ENCODE measurements around the gene RBM42. TPM values are rescaled to one million over a fixed set of nuclear protein-coding genes. Genes with fewer than 3 reads are reported as not detected.
A peak's percentile ranks its signal among the peaks of the same experiment; 100 is the strongest.

RBM42 gene
- total RNA-seq, 2 donors from 2014 or later = 40.4 to 52.4 TPM

DNA sequence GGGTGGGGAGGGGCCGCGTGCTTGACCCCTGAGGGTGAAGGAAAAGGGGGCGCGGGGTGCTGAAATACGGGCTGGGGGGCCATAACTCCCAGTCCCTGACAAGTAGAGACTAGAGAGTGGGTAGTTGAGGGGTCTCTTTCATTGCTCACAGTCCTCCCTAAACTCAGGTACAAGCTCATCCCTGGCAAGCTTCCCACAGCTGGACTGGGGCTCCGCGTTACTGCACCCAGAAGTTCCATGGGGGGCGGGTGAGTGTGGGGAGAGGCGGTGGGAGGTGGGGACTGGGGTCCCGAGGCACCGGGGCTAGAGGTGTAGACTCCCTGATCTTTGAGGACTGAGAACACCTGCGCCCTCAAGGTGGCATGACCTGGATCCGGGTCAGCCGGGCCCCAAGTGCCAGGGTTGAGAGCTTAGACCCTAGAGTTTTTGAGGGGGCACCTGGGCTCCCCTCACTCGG is 14.0 kb downstream of the RBM42 start:
- DNase-seq (ENCODE audit: low spot score) = no peak
- TF ChIP-seq, protein P1, sequence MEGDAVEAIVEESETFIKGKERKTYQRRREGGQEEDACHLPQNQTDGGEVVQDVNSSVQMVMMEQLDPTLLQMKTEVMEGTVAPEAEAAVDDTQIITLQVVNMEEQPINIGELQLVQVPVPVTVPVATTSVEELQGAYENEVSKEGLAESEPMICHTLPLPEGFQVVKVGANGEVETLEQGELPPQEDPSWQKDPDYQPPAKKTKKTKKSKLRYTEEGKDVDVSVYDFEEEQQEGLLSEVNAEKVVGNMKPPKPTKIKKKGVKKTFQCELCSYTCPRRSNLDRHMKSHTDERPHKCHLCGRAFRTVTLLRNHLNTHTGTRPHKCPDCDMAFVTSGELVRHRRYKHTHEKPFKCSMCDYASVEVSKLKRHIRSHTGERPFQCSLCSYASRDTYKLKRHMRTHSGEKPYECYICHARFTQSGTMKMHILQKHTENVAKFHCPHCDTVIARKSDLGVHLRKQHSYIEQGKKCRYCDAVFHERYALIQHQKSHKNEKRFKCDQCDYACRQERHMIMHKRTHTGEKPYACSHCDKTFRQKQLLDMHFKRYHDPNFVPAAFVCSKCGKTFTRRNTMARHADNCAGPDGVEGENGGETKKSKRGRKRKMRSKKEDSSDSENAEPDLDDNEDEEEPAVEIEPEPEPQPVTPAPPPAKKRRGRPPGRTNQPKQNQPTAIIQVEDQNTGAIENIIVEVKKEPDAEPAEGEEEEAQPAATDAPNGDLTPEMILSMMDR (IDR thresholded peaks at IDR 0.05) = no peak
- peak overlapping the region; percentile 84 to 87 for H3K27ac ChIP-seq

DNA sequence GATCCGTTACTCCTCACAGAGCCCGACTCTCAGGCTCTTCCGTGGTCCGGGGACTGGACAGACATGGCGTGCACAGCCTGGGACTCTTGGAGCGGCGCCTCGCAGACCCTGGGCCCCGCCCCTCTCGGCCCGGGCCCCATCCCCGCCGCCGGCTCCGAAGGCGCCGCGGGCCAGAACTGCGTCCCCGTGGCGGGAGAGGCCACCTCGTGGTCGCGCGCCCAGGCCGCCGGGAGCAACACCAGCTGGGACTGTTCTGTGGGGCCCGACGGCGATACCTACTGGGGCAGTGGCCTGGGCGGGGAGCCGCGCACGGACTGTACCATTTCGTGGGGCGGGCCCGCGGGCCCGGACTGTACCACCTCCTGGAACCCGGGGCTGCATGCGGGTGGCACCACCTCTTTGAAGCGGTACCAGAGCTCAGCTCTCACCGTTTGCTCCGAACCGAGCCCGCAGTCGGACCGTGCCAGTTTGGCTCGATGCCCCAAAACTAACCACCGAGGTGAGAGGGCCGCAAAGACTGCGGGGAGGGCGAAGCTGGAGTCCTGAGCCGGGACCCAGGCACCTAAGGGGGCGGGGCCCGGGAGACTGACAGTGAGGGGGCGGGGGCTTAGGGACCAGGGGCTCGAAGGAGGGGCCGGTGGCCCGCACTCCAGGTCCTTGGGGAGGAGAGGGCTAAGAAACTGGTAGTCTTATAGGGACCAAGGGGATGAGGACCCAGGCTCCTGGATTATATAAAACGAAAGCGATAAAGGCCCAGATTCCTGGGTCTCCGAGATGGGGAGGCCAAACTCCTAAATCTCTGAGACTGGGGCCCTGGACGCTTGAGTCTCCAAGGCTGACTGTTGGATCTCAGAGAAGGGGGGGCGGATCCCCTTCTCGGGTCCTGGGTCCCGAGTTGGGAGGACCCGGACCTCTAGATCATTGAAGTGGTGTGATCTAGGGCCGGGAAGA is 14.7 kb downstream of the RBM42 start:
- Histone ChIP-seq H3K4me3 (peak overlapping the region; percentile 41 to 65), H3K4me1 (peaks cover 0 to 37% of the 10 kb centered on the region in 2 donors), H3K36me3 (no peaks in the 10 kb centered on the region), H3K27ac (peak overlapping the region; percentile 84 to 87), H3K9me3 (no peaks in the 10 kb centered on the region), H3K27me3 (no peaks in the 10 kb centered on the region)
- TF ChIP-seq, protein P1 (IDR thresholded peaks at IDR 0.05) = no peak
- peak; percentile 76 for DNase-seq (ENCODE audit: low spot score)

More for the DNA sequence above, 14.0 kb downstream of the RBM42 start:
- H3K4me1 ChIP-seq = peaks cover 0 to 37% of the 10 kb centered on the region in 2 donors
- H3K9me3 ChIP-seq = no peaks in the 10 kb centered on the region
- H3K36me3 ChIP-seq = peaks cover 6% of the 10 kb centered on the region
- H3K27me3 ChIP-seq = no peaks in the 10 kb centered on the region
- peak overlapping the region; percentile 41 to 65 for H3K4me3 ChIP-seq

DNA sequence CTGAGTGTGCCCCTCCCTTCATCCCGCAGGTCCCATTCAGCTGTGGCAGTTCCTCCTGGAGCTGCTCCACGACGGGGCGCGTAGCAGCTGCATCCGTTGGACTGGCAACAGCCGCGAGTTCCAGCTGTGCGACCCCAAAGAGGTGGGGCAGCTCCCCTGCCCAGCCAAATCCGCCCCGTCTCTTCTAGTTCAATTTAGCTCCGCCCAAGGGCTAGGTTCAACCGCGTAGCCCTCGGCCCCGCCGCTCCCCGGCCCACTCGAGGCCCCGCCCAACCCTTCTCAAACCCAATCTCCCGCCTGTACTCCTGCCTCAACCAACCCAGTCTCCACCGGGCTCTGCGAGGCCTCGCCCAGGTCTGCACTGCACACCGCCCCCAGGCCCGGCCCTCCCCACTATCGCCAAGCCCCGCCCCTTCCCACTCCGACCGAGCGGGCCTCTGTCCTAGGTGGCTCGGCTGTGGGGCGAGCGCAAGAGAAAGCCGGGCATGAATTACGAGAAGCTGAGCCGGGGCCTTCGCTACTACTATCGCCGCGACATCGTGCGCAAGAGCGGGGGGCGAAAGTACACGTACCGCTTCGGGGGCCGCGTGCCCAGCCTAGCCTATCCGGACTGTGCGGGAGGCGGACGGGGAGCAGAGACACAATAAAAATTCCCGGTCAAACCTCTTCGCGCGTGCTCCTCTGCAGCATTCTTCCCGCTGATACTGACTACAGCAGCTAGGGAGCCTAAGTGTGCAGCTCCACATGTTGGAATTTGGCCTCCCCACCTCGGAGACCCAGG is 15.6 kb downstream of the RBM42 start:
- Histone ChIP-seq H3K36me3 (no peaks in the 10 kb centered on the region), H3K4me1 (peaks cover 0 to 44% of the 10 kb centered on the region in 2 donors), H3K27ac (peak overlapping the region; percentile 84 to 87), H3K27me3 (no peaks in the 10 kb centered on the region), H3K4me3 (peak overlapping the region; percentile 41 to 65), H3K9me3 (no peaks in the 10 kb centered on the region)
- DNase-seq (ENCODE audit: low spot score) = peak; percentile 95
- TF ChIP-seq, protein P1 (IDR thresholded peaks at IDR 0.05) = no peak

DNA sequence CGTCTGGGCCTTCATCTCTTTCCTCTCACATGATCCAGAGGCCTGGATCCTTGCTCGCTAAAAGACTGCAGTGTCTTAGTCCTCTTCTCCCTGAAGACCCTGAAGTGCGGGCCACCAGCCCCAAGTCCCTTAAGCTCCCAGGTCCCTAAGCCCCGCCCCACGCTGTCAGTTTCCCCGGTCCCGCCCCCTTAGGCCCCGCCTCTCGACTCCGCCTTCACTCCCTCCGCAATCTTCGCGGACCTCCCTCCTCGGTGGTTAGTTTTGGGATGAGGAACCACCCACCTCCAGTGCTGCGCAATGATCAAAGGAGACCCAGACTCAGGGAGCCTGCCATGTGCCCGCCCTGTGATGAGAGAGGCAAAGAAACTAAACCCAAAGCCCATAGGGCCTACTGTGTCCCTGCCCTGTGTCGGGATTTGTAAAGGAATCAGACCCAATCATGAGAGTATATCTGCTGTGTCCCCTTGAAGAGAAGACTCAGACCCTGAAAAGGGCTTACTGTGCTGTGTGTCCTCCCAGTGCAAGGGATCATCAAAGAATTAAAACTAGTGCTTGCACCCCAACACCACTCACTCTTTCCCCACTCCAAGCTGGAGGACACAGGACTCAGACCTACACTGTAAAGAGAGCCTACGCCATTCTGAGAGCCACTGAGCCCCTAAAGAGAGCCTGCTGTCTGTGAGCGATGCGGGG is 16.3 kb downstream of the RBM42 start:
- H3K4me3 ChIP-seq = peak overlapping the region; percentile 41 to 65
- H3K27ac ChIP-seq = peak overlapping the region; percentile 84 to 87
- H3K36me3 ChIP-seq = no peaks in the 10 kb centered on the region
- TF ChIP-seq, protein P1 (IDR thresholded peaks at IDR 0.05) = no peak
- peak; percentile 83 for DNase-seq (ENCODE audit: low spot score)
- H3K27me3 ChIP-seq = no peaks in the 10 kb centered on the region
- H3K4me1 ChIP-seq = peaks cover 0 to 51% of the 10 kb centered on the region in 2 donors
- H3K9me3 ChIP-seq = no peaks in the 10 kb centered on the region
